ENCODE data around the gene FAM53A.

GRCh38 chr4:1675802-1676137, 8.3 kb downstream of the FAM53A start:
- TF ChIP-seq EZH2phosphoT487 (IDR thresholded peaks at IDR 0.05; ENCODE audit: borderline replicate concordance, low read depth, low read length) (no peak), CTCF (conservative IDR thresholded peaks at IDR 0.05; ENCODE audit: low read length) (no peak)
